Measurements from ENCODE around the gene PODNL1.

The PODNL1 gene

DNA sequence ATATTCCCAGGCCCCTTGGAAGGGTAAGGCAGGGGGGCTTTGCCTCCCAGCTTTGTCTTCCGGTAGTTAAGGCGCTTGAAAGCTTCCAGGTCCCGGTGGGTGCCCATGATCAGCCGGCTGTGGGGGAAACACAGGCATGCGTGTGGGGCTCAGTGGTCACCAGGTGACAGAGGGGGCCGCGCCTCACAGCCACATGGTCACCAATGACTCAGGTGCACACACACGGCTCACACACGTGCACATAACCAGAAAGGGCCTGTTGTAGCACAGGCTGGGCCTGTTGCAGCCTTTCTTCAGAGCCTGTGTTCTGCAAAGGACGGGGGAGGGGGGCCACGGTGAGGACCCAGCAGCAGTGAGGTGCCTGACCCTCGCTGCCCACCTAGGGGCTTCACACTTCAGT, 55.4 kb downstream of the PODNL1 start:
- Histone ChIP-seq H4K20me1 (ENCODE audit: control insufficient read depth, insufficient read depth, low read depth, low read length) (no peaks in the 10 kb centered on the region), H3F3A (ENCODE audit: control insufficient read depth, insufficient read depth) (no peaks in the 10 kb centered on the region; the same call in 1 of the 2 replicates), H3K4me1 (ENCODE audit: control insufficient read depth, low read length) (peaks cover 29% of the 10 kb centered on the region), H3K4me2 (ENCODE audit: low read length) (no peak overlapping the region), H3K4me3 (ENCODE audit: low read length) (no peak overlapping the region), H3K9me3 (ENCODE audit: control insufficient read depth, insufficient read depth, low read length) (no peaks in the 10 kb centered on the region), H3K9me2 (replicated peaks; ENCODE audit: control insufficient read depth, low read length) (no peaks in the 10 kb centered on the region), H3K27me3 (ENCODE audit: control insufficient read depth, low read length) (0 out of 2 replicates have a peak, but pooled peaks cover 4% of the 10 kb centered on the region), H3K27ac (ENCODE audit: low read depth, low read length) (no peak overlapping the region), H3K36me3 (ENCODE audit: control insufficient read depth, low read length) (no peaks in the 10 kb centered on the region), H3K79me2 (ENCODE audit: control insufficient read depth, low read length) (no peaks in the 10 kb centered on the region)
- TF ChIP-seq, protein P1, sequence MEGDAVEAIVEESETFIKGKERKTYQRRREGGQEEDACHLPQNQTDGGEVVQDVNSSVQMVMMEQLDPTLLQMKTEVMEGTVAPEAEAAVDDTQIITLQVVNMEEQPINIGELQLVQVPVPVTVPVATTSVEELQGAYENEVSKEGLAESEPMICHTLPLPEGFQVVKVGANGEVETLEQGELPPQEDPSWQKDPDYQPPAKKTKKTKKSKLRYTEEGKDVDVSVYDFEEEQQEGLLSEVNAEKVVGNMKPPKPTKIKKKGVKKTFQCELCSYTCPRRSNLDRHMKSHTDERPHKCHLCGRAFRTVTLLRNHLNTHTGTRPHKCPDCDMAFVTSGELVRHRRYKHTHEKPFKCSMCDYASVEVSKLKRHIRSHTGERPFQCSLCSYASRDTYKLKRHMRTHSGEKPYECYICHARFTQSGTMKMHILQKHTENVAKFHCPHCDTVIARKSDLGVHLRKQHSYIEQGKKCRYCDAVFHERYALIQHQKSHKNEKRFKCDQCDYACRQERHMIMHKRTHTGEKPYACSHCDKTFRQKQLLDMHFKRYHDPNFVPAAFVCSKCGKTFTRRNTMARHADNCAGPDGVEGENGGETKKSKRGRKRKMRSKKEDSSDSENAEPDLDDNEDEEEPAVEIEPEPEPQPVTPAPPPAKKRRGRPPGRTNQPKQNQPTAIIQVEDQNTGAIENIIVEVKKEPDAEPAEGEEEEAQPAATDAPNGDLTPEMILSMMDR (IDR thresholded peaks at IDR 0.05; ENCODE audit: low read depth, low read length, poor library complexity, severe bottlenecking): no peak
- TF ChIP-seq EZH2phosphoT487 (IDR thresholded peaks at IDR 0.05; ENCODE audit: borderline replicate concordance, low read length): no peak

DNA sequence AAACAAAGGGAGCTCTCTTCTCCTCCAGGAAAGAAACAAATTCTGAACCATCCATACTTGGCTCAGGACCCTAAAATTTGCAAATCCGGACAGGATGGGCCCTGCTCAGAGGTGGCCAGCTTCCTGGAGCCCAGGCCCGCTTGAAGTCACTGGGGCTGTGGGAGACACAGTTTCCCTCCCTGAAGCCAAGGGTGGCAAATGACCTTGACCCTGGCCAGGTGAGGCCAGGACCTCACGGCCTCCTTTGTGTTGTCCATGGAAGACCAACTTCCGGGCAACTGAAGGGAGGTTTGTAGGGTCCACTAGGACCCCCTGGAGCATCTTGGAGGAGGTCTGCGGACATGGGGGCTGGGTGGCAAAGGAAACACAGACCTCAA, 55.8 kb downstream of the PODNL1 start:
- Histone ChIP-seq H3K4me2 (ENCODE audit: low read length) (no peak overlapping the region), H3K36me3 (ENCODE audit: control insufficient read depth, low read length) (no peaks in the 10 kb centered on the region), H3K9me2 (replicated peaks; ENCODE audit: control insufficient read depth, low read length) (no peaks in the 10 kb centered on the region), H3K4me1 (ENCODE audit: control insufficient read depth, low read length) (peaks cover 29% of the 10 kb centered on the region), H3K4me3 (ENCODE audit: low read length) (no peak overlapping the region), H4K20me1 (ENCODE audit: control insufficient read depth, insufficient read depth, low read depth, low read length) (no peaks in the 10 kb centered on the region), H3K9me3 (ENCODE audit: control insufficient read depth, insufficient read depth, low read length) (no peaks in the 10 kb centered on the region), H3F3A (ENCODE audit: control insufficient read depth, insufficient read depth) (no peaks in the 10 kb centered on the region; the same call in 1 of the 2 replicates), H3K27me3 (ENCODE audit: control insufficient read depth, low read length) (0 out of 2 replicates have a peak, but pooled peaks cover 4% of the 10 kb centered on the region), H3K79me2 (ENCODE audit: control insufficient read depth, low read length) (no peaks in the 10 kb centered on the region), H3K27ac (ENCODE audit: low read depth, low read length) (no peak overlapping the region)
- no peak for TF ChIP-seq EZH2phosphoT487 (IDR thresholded peaks at IDR 0.05; ENCODE audit: borderline replicate concordance, low read length)
- TF ChIP-seq, protein P1 (IDR thresholded peaks at IDR 0.05; ENCODE audit: low read depth, low read length, poor library complexity, severe bottlenecking): no peak

DNA sequence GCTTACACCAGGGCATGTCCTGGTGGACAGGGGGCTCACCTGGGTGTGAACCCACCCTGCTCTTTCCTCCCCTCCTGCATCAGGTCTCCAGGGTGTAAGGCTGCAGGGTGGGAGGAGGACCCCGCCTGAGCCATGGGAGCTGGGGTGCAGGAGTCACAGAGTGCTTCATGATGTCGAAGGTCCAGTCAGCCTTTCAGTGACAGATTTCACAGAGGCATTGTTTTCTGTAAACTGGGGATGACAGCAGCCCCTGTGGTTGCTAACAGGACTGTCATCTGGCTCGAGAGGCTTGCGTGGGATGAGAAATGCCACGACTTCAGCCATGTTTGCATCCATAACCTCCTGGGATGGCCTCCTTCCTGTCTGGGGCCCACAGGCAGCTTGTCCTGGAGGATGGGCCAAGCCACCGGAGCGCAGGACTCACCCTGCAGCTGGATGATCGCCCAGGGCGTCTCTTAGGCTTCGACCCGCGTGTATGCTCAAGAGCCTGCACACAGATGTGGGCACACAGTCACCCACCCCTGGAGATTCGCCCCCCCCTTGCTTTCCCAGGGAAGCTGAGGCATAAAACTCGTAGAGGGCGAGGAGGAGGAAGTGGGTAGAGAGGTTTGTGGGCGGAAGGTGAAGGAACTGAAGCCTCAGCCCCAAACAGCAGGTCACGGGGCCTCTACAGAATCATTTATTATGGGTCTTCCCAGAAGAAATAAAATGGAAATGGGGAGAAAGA, 56.4 kb downstream of the PODNL1 start:
- Histone ChIP-seq H4K20me1 (ENCODE audit: control insufficient read depth, insufficient read depth, low read depth, low read length) (no peaks in the 10 kb centered on the region), H3K4me1 (ENCODE audit: control insufficient read depth, low read length) (peaks cover 29% of the 10 kb centered on the region), H3K4me2 (ENCODE audit: low read length) (peak overlapping the region; percentile 49), H3K9me3 (ENCODE audit: control insufficient read depth, insufficient read depth, low read length) (no peaks in the 10 kb centered on the region), H3K27ac (ENCODE audit: low read depth, low read length) (no peak overlapping the region), H3K36me3 (ENCODE audit: control insufficient read depth, low read length) (no peaks in the 10 kb centered on the region), H3K27me3 (ENCODE audit: control insufficient read depth, low read length) (0 out of 2 replicates have a peak, but pooled peaks cover 4% of the 10 kb centered on the region), H3K4me3 (ENCODE audit: low read length) (no peak overlapping the region), H3F3A (ENCODE audit: control insufficient read depth, insufficient read depth) (no peaks in the 10 kb centered on the region; the same call in 1 of the 2 replicates), H3K9me2 (replicated peaks; ENCODE audit: control insufficient read depth, low read length) (no peaks in the 10 kb centered on the region), H3K79me2 (ENCODE audit: control insufficient read depth, low read length) (no peaks in the 10 kb centered on the region)
- no peak for TF ChIP-seq EZH2phosphoT487 (IDR thresholded peaks at IDR 0.05; ENCODE audit: borderline replicate concordance, low read length)
- TF ChIP-seq, protein P1 (IDR thresholded peaks at IDR 0.05; ENCODE audit: low read depth, low read length, poor library complexity, severe bottlenecking): no peak
